ENCODE measurements around the gene SAMD7. TPM values are rescaled to one million over a fixed set of nuclear protein-coding genes. Genes with fewer than 3 reads are reported as not detected.

The SAMD7 gene
- total RNA-seq, 1 donor from 2014 or later: not detected

- H3K4me1 Mint-ChIP-seq (ENCODE audit: low read depth, unreplicated experiment): no peaks in the 10 kb centered on the region
- H3K27me3 Mint-ChIP-seq (ENCODE audit: unreplicated experiment): no peaks in the 10 kb centered on the region
- TF ChIP-seq, protein P1, sequence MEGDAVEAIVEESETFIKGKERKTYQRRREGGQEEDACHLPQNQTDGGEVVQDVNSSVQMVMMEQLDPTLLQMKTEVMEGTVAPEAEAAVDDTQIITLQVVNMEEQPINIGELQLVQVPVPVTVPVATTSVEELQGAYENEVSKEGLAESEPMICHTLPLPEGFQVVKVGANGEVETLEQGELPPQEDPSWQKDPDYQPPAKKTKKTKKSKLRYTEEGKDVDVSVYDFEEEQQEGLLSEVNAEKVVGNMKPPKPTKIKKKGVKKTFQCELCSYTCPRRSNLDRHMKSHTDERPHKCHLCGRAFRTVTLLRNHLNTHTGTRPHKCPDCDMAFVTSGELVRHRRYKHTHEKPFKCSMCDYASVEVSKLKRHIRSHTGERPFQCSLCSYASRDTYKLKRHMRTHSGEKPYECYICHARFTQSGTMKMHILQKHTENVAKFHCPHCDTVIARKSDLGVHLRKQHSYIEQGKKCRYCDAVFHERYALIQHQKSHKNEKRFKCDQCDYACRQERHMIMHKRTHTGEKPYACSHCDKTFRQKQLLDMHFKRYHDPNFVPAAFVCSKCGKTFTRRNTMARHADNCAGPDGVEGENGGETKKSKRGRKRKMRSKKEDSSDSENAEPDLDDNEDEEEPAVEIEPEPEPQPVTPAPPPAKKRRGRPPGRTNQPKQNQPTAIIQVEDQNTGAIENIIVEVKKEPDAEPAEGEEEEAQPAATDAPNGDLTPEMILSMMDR (IDR thresholded peaks at IDR 0.05; ENCODE audit: partially characterized antibody, unreplicated experiment): no peak
- H3K4me3 Mint-ChIP-seq (ENCODE audit: unreplicated experiment): no peak overlapping the region
- no peaks in the 10 kb centered on the region for H3K9me3 Mint-ChIP-seq (ENCODE audit: unreplicated experiment)
- H3K36me3 Mint-ChIP-seq (ENCODE audit: unreplicated experiment): no peaks in the 10 kb centered on the region
- no peak for DNase-seq
- no peak overlapping the region for H3K27ac Mint-ChIP-seq (ENCODE audit: unreplicated experiment)
These were observed 44.0 kb downstream of the SAMD7 start for GRCh38 chr3:169955406-169955805.

- TF ChIP-seq, protein P1 (IDR thresholded peaks at IDR 0.05; ENCODE audit: partially characterized antibody, unreplicated experiment): no peak
- no peaks in the 10 kb centered on the region for H3K36me3 Mint-ChIP-seq (ENCODE audit: unreplicated experiment)
- H3K9me3 Mint-ChIP-seq (ENCODE audit: unreplicated experiment): peaks cover 8% of the 10 kb centered on the region
- DNase-seq: no peak
- H3K27ac Mint-ChIP-seq (ENCODE audit: unreplicated experiment): no peak overlapping the region
- peaks cover 5% of the 10 kb centered on the region for H3K27me3 Mint-ChIP-seq (ENCODE audit: unreplicated experiment)
- H3K4me3 Mint-ChIP-seq (ENCODE audit: unreplicated experiment): no peak overlapping the region
- peaks cover 12% of the 10 kb centered on the region for H3K4me1 Mint-ChIP-seq (ENCODE audit: low read depth, unreplicated experiment)
These were observed 52.8 kb downstream of the SAMD7 start for GRCh38 chr3:169964176-169964575.

DNA sequence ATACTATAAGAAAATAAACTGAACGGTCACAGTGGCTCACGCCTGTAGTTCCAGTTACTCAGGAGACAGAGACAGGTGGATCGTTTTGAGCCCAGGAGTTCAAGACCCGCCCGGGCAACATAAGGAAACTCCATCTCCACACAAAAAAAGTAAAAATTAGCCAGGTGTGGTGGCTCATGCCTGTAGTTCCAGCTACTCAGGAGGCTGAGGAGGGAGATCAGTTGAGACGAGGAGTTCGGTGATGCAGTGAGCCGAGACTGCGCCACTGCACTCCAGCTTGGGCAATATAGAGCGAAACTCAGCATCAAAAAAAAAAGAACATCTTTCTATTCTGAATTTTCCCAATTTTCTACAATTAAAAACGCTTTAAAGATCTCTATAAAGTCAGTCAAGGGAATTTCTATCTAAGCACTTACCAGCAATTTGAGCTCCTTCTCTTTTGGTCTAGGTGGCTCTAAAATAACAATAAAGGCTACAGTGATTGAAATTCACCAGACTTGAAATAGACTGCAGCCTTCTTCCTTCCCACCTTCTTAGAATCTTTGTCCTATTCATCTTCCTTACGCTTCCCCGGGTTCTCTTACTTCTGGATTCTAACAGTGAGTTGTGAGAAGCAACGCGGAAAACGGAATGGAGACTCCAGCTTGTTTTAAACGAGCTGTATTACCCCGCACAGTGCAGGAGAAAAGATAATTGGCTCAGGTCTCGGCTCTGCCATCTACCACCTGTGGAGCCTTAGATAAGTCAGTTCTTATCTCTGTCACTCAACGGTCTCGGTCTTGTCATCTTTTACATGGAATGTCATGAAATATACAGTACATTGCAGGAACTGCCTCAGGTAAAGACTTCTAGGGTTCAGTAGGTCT lies 54.4 kb downstream of the SAMD7 start:
- Mint-ChIP-seq H3K4me1 (ENCODE audit: low read depth, unreplicated experiment) (peaks cover 12% of the 10 kb centered on the region), H3K9me3 (ENCODE audit: unreplicated experiment) (peaks cover 8% of the 10 kb centered on the region), H3K36me3 (ENCODE audit: unreplicated experiment) (no peaks in the 10 kb centered on the region), H3K4me3 (ENCODE audit: unreplicated experiment) (peak overlapping the region; percentile 94), H3K27ac (ENCODE audit: unreplicated experiment) (peak overlapping the region; percentile 95), H3K27me3 (ENCODE audit: unreplicated experiment) (peaks cover 5% of the 10 kb centered on the region)
- DNase-seq: no peak
- TF ChIP-seq, protein P1 (IDR thresholded peaks at IDR 0.05; ENCODE audit: partially characterized antibody, unreplicated experiment): no peak

DNA sequence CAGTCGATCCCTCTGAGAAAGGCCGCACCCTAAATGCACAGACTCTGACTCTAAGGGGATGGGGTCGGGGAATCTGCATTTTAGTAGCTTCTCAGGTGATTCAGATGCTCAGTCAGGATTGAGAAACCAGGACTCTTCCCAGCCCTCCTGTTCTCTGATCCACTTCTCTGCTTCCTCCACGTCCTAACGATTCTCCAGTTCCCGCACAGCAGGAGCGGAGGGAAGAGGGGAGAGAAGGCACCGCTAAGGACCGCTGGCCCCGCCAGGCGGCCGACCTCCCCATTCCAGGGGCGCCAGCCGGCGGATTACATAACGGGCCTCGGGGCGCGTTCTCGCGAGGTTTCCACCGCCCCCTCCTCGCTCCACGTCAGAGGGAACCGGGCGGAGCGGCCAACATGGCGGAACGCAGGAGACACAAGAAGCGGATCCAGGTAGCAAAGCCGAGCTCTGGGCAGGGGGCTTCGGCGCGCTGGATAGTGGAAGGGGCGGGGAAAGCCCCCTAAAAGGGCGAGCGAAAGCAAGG lies 55.1 kb downstream of the SAMD7 start, which contains the start of gene SEC62:
Gene SEC62, plus strand, starts transcription at position 380 of the 523 bp plus-strand sequence. Its CDS starts 16 bp downstream, at position 396.
- peak; percentile 98 for DNase-seq
- Mint-ChIP-seq H3K27ac (ENCODE audit: unreplicated experiment) (peak within 1 kb of the TSS; percentile 95), H3K9me3 (ENCODE audit: unreplicated experiment) (peaks cover 8% of the 10 kb centered on the region), H3K4me3 (ENCODE audit: unreplicated experiment) (peak within 1 kb of the TSS; percentile 94), H3K36me3 (ENCODE audit: unreplicated experiment) (no peaks in the 10 kb centered on the region), H3K27me3 (ENCODE audit: unreplicated experiment) (peaks cover 5% of the 10 kb centered on the region), H3K4me1 (ENCODE audit: low read depth, unreplicated experiment) (peaks cover 12% of the 10 kb centered on the region)
- TF ChIP-seq, protein P1 (IDR thresholded peaks at IDR 0.05; ENCODE audit: partially characterized antibody, unreplicated experiment): peak; percentile 9
